Measurements from ENCODE around the gene CEL. TPM values are rescaled to one million over a fixed set of nuclear protein-coding genes. Genes with fewer than 3 reads are reported as not detected.
"Not testable (repeated sequence)": the region's sequence is repeated elsewhere in the genome, so short reads cannot be mapped to it uniquely, and the experiment has no call there.

CEL gene
- total RNA-seq, 4 donors from 2014 or later: 0.27 to 0.46 (median 0.33) TPM; not detected in 1

DNA sequence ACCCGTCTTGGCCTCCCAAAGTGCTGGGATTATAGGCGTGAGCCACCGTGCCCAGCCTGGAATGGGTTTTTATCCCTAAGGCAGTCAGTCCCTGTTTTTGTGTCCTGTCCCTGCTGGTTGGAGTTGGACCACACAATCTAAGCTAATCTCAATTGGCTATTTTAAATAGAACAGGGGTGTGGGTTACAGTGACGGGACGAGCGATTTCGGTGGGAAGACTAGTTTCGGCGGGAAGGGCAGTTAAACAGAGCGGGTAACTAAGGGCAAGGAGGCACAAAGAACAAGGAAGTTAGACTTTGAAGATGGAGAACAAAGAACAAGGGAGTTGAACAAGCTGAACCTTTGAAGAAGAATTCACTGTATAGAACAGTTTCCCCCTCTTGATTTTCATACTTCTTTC is 29.6 kb upstream of the CEL start:
- no peak overlapping the region for H3K27ac ChIP-seq
- intact Hi-C loops (cut with DNase I): loop anchor here (10.0 kb wide), 1 partner anchor 323 kb away; the partner anchor contains the start of genes SURF1 and SURF2
- H3K4me1 ChIP-seq: peaks cover 20 to 26% of the 10 kb centered on the region in 2 donors
- H3K27me3 ChIP-seq: no peaks in the 10 kb centered on the region
- H3K4me3 ChIP-seq (replicated peaks in 1 of 3): no peak overlapping the region
- 93 to 95% methylated on average over 10 of the region's 10 CpGs for WGBS, 2 donors
- no peak for DNase-seq
- TF ChIP-seq, protein P1, sequence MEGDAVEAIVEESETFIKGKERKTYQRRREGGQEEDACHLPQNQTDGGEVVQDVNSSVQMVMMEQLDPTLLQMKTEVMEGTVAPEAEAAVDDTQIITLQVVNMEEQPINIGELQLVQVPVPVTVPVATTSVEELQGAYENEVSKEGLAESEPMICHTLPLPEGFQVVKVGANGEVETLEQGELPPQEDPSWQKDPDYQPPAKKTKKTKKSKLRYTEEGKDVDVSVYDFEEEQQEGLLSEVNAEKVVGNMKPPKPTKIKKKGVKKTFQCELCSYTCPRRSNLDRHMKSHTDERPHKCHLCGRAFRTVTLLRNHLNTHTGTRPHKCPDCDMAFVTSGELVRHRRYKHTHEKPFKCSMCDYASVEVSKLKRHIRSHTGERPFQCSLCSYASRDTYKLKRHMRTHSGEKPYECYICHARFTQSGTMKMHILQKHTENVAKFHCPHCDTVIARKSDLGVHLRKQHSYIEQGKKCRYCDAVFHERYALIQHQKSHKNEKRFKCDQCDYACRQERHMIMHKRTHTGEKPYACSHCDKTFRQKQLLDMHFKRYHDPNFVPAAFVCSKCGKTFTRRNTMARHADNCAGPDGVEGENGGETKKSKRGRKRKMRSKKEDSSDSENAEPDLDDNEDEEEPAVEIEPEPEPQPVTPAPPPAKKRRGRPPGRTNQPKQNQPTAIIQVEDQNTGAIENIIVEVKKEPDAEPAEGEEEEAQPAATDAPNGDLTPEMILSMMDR (IDR thresholded peaks at IDR 0.05): no peak
- no peak for TF ChIP-seq POLR2A (IDR thresholded peaks at IDR 0.05)
- H3K9me3 ChIP-seq: no peaks in the 10 kb centered on the region
- no peaks in the 10 kb centered on the region for H3K36me3 ChIP-seq

DNA sequence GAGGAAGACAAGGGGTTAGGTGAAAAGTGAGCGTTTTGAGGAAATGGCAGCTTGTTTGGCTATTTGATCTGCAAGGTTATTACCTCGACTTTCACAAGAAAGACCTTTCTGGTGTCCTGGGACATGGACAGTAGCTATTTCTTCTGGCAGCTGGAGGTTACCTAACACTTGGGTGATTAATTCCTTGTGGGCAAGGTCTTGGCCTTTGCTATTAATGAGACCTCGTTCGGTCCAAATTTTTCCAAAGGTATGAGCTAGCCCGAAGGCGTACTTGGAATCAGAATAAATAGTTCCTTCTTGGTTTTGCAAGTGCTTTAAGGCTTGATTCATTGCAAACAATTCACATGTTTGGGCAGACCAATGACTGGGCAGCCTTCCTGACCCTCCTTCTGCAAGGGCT is 26.1 kb upstream of the CEL start:
- H3K27ac ChIP-seq: no peak overlapping the region
- H3K9me3 ChIP-seq: no peaks in the 10 kb centered on the region
- peaks cover 12 to 16% of the 10 kb centered on the region in 2 donors for H3K4me1 ChIP-seq
- no peak overlapping the region for H3K4me3 ChIP-seq (replicated peaks in 1 of 3)
- no peak for TF ChIP-seq POLR2A (IDR thresholded peaks at IDR 0.05)
- TF ChIP-seq, protein P1 (IDR thresholded peaks at IDR 0.05): no peak
- no peaks in the 10 kb centered on the region for H3K27me3 ChIP-seq
- WGBS, 2 donors: 86 to 87% methylated on average over 6 of the region's 6 CpGs
- DNase-seq: no peak
- no peaks in the 10 kb centered on the region for H3K36me3 ChIP-seq
- intact Hi-C loops (cut with DNase I): loop anchor here (10.0 kb wide), 1 partner anchor 319 kb away; the partner anchor contains the start of genes SURF1 and SURF2

DNA sequence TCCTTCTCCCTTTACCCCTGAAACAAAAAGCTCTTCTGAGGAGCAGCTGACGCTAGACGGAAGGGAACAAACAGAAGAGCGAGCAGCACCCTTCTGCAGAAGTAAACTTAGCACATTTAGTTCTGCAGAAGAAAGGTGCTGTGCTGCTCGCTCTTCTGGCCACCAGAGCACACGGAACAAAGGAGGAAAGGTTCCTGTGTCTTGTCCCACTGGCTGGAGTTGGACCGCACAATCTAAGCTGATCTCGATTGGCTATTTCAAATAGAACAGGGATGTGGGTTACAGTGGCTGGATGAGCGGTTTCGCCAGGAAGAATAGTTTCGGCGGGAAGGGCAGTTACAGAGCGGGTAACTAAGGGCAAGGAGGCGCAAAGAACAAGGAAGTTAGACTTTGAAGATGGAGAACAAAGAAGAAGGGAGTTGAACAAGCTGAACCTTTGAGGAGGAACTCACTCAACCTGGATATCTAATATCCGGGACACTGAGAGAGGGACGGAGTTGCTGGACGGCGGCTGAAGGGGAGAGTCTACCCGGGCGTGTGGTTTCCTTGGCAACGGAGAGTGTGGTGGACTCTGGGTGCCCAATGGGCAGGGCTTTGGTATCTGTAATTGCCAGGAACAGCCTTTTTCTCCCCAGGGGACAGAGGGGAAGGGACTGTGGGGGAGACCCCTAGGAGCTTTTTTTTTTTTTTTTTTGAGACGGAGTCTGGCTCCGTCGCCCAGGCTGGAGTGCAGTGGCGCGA is 23.8 kb upstream of the CEL start:
- Histone ChIP-seq H3K4me3 (replicated peaks in 1 of 3) (no peak overlapping the region), H3K36me3 (peaks cover 8 to 12% of the 10 kb centered on the region in 2 donors), H3K4me1 (no peaks in the 10 kb centered on the region), H3K27ac (no peak overlapping the region), H3K9me3 (no peaks in the 10 kb centered on the region), H3K27me3 (no peaks in the 10 kb centered on the region)
- TF ChIP-seq, protein P1 (IDR thresholded peaks at IDR 0.05): no peak
- no peak for TF ChIP-seq POLR2A (IDR thresholded peaks at IDR 0.05)
- DNase-seq: no peak
- 91 to 93% methylated on average over 25 of the region's 25 CpGs for WGBS, 2 donors
- intact Hi-C loops (cut with DNase I): loop anchor here (10.0 kb wide), 1 partner anchor 317 kb away; the partner anchor contains the start of genes SURF1 and SURF2

DNA sequence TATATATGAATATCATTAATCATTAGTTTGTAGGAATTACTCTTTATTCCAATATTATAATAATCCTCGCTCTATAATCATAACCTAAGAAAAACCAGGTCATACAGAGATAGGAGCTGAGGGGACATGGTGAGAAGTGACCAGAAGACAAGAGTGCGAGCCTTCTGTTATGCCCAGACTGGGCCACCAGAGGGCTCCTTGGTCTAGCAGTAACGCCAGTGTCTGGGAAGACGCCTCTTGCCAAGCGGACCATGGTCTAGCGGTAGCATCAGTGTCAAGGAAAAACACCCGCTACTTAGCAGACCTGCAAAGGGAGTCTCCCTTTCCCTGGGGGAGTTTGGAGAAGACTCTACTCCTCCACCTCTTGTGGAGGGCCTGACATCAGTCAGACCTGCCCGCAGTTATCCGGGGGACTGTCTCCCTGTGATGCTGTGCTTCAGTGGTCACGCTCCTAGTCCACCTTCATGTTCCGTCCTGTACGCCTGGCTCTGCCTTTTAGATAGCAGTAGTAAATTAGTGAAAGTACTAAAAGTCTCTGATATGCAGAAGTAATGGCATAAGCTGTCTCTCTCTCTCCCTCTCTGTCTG is 20.8 kb upstream of the CEL start:
- 83 to 86% methylated on average over 11 to 12 of the region's 12 CpGs for WGBS, 2 donors
- DNase-seq: peak; percentile 65
- H3K27ac ChIP-seq; H3K27me3 ChIP-seq; H3K4me3 ChIP-seq (replicated peaks in 1 of 3); H3K9me3 ChIP-seq; H3K4me1 ChIP-seq: not testable (repeated sequence)
- H3K36me3 ChIP-seq: peaks cover 34 to 41% of the 10 kb centered on the region in 2 donors
- TF ChIP-seq, protein P1 (IDR thresholded peaks at IDR 0.05): peak; percentile 10 to 57 (median 35)
- intact Hi-C loops (cut with DNase I): loop anchor here (10.0 kb wide), 1 partner anchor 104 kb away; no protein-coding TSS in a partner anchor

DNA sequence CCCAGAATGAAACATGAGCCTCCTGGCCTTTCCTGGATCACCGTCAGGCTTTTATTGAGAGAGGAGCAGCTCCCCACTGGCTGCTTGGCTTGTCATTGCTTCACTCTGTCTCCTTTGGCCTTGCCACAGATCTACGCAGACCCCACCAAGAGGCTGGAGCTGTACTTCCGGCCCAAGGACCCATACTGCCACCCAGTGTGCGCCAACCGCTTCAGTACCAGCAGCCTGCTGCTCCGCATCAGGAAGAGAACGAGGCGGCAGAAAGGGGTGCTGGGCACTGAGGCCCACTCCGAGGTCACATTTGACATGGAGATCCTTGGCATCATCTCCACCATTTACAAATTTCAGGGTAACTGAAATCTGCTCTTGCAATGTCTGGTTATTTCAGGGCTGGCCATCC is 19.8 kb upstream of the CEL start:
- Histone ChIP-seq H3K27me3 (no peaks in the 10 kb centered on the region), H3K9me3 (no peaks in the 10 kb centered on the region), H3K36me3 (peaks cover 39 to 51% of the 10 kb centered on the region in 2 donors), H3K4me1 (no peaks in the 10 kb centered on the region), H3K27ac (no peak overlapping the region), H3K4me3 (replicated peaks in 1 of 3) (no peak overlapping the region)
- intact Hi-C loops (cut with DNase I): loop anchor here (10.0 kb wide), 1 partner anchor 103 kb away; no protein-coding TSS in a partner anchor
- no peak for DNase-seq
- TF ChIP-seq, protein P1 (IDR thresholded peaks at IDR 0.05): no peak
- TF ChIP-seq POLR2A (IDR thresholded peaks at IDR 0.05): no peak
- 91 to 94% methylated on average over 7 to 8 of the region's 9 CpGs for WGBS, 2 donors
